GM12892 (cell line): Measurements from ENCODE around the gene INPP4B.

Experiments used
- POLR2A ChIP-seq: IDR thresholded peaks from 2 replicates; pipeline ENCODE4 v1.6.1; 2011; ENCODE audit warnings: low read depth, low read length, control low read depth
- POLR2AphosphoS5 ChIP-seq: IDR thresholded peaks from 2 replicates; pipeline ENCODE4 v1.6.1; 2011; ENCODE audit warnings: low read depth, low read length, control low read depth

GRCh38 chr4:142376204-142376603 is 469.9 kb downstream of the INPP4B start:
- no peak for TF ChIP-seq POLR2AphosphoS5
- no peak for TF ChIP-seq POLR2A
